Suprapubic skin (tissue), 4 donors: ENCODE data around the gene NUDT6. TPM values are rescaled to one million over a fixed set of nuclear protein-coding genes. Genes with fewer than 3 reads are reported as not detected.
A peak's percentile ranks its signal among the peaks of the same experiment; 100 is the strongest.

Experiments
- DNase-seq, 2 donors: peaks; one replicate each; pipeline ENCODE4 v3.0.0-alpha.2; 2019; ENCODE audit warnings: low spot score in 2 of 2
- H3K27ac ChIP-seq: fragments of 200-600 bp; sonication (generic); one replicate; pipeline ENCODE4 v1.5.1; 2019
- H3K27me3 ChIP-seq: fragments of 200-600 bp; sonication (generic); one replicate; pipeline ENCODE4 v1.5.1; 2019
- H3K36me3 ChIP-seq: fragments of 200-600 bp; sonication (generic); one replicate; pipeline ENCODE4 v1.5.1; 2019
- H3K4me1 ChIP-seq: fragments of 200-600 bp; sonication (generic); one replicate; pipeline ENCODE4 v1.5.1; 2019
- H3K4me3 ChIP-seq: fragments of 200-600 bp; sonication (generic); one replicate; pipeline ENCODE4 v1.5.1; 2019; ENCODE audit warnings: mild to moderate bottlenecking
- H3K9me3 ChIP-seq: fragments of 200-600 bp; sonication (generic); one replicate; pipeline ENCODE4 v1.5.1; 2019
- CTCF ChIP-seq, 2 donors: fragments of 200-600 bp in 1 of 2; fragments of 450-650 bp in 1 of 2; sonication (generic) in 1 of 2; IDR thresholded peaks; one replicate each; pipeline ENCODE4 v1.5.1; 2016 to 2019; ENCODE audit warnings: antibody characterized with exemption in 2 of 2, mild to moderate bottlenecking in 1 of 2, moderate library complexity in 1 of 2
- EP300 ChIP-seq: sonication (generic); formaldehyde crosslinking; IDR thresholded peaks from one replicate; pipeline ENCODE4 v1.6.1; 2017; ENCODE audit warnings: antibody characterized with exemption
- POLR2A ChIP-seq, 2 donors: fragments of 450-650 bp; IDR thresholded peaks; one replicate each; pipeline ENCODE4 v1.6.1; 2017; ENCODE audit warnings: antibody characterized with exemption in 2 of 2, mild to moderate bottlenecking in 2 of 2, moderate library complexity in 2 of 2
- POLR2AphosphoS5 ChIP-seq, 3 donors: sonication (generic); formaldehyde crosslinking; IDR thresholded peaks; one replicate each; pipeline ENCODE4 v1.6.1; 2017; ENCODE audit warnings: antibody characterized with exemption in 3 of 3
- WGBS: methylation state at CpG from one replicate; pipeline ENCODE4 v1.1.5; 2018; 5-methylcytosine and 5-hydroxymethylcytosine counted together
- total RNA-seq, 4 donors: library from RNA; depleted of rRNA; stranded (reverse); fragments of >200 nt; gene quantifications; one replicate each; pipeline ENCODE4 v1.1.0, GENCODE V29; 2016

The NUDT6 gene, protein sequence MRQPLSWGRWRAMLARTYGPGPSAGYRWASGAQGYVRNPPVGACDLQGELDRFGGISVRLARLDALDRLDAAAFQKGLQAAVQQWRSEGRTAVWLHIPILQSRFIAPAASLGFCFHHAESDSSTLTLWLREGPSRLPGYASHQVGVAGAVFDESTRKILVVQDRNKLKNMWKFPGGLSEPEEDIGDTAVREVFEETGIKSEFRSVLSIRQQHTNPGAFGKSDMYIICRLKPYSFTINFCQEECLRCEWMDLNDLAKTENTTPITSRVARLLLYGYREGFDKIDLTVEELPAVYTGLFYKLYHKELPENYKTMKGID
- 1 to 10 TPM; 5.3 to 8.1 (median 7.0) TPM for total RNA-seq

- Histone ChIP-seq H3K27me3 (no peaks in the 10 kb centered on the region), H3K4me1 (peaks cover 25% of the 10 kb centered on the region), H3K27ac (peak within 1 kb of the TSS; percentile 59), H3K36me3 (no peaks in the 10 kb centered on the region), H3K9me3 (no peaks in the 10 kb centered on the region), H3K4me3 (peak within 1 kb of the TSS; percentile 83)
- TF ChIP-seq POLR2AphosphoS5 (IDR thresholded peaks at IDR 0.05): no peak
- TF ChIP-seq EP300: no peak
- TF ChIP-seq CTCF (IDR thresholded peaks at IDR 0.05): no peak
- no peak for TF ChIP-seq POLR2A (IDR thresholded peaks at IDR 0.05)
- whole genome bisulfite sequencing: under 1% methylated on average over 23 of the region's 63 CpGs
- DNase-seq: peak; percentile 68 to 82
Measured at GRCh38 chr4:122921971-122922876, at the start of gene NUDT6. Gene NUDT6 (minus strand): TSS chr4:122922597. CDS start chr4:122922572, 25 bp downstream.

DNA sequence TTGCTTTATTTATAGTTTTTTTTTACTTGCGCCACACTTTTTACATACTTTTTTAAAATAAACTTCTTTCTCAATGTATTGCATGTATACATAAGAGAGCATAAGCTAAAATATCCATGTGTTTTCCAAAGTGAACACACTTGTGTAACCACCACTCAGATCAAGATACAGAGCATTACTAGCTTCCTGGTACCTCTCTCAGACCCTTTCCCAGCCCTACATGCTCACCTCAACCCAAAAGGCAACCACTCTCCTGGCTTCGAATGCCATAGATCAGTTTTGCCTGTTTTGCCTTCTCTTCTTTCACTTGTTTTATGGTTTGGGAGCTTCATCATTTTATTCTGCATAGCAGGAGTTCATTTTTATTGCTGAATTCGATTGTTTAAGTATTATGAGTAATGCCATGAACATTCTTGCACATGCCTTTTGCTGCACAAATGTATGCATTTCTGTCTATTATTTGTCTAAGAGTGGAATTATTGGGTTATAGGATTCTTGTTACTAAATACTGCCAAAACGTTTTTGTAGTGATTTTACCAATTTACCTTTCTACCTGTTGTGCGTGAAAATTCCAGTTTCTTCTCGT lies 45.9 kb upstream of the NUDT6 start:
- WGBS: 71% methylated on average over 6 of the region's 6 CpGs

GRCh38 chr4:122967231-122967630 lies 44.8 kb upstream of the NUDT6 start:
- no peak overlapping the region for H3K4me3 ChIP-seq
- 95% methylated on average over 3 of the region's 3 CpGs for WGBS
- no peaks in the 10 kb centered on the region for H3K27me3 ChIP-seq
- DNase-seq: no peak
- no peaks in the 10 kb centered on the region for H3K4me1 ChIP-seq
- peaks cover 7% of the 10 kb centered on the region for H3K36me3 ChIP-seq
- no peaks in the 10 kb centered on the region for H3K9me3 ChIP-seq
- H3K27ac ChIP-seq: no peak overlapping the region
- no peak for TF ChIP-seq POLR2A (IDR thresholded peaks at IDR 0.05)
- no peak for TF ChIP-seq CTCF (IDR thresholded peaks at IDR 0.05)
- no peak for TF ChIP-seq POLR2AphosphoS5 (IDR thresholded peaks at IDR 0.05)
- TF ChIP-seq EP300: no peak

More for the DNA sequence above, 45.9 kb upstream of the NUDT6 start:
- Histone ChIP-seq H3K4me1 (no peaks in the 10 kb centered on the region), H3K4me3 (no peak overlapping the region), H3K27me3 (no peaks in the 10 kb centered on the region), H3K9me3 (no peaks in the 10 kb centered on the region), H3K36me3 (peaks cover 7% of the 10 kb centered on the region), H3K27ac (no peak overlapping the region)
- no peak for DNase-seq
- TF ChIP-seq CTCF (IDR thresholded peaks at IDR 0.05): no peak
- TF ChIP-seq POLR2A (IDR thresholded peaks at IDR 0.05): no peak
- TF ChIP-seq EP300: no peak
- TF ChIP-seq POLR2AphosphoS5 (IDR thresholded peaks at IDR 0.05): no peak

DNA sequence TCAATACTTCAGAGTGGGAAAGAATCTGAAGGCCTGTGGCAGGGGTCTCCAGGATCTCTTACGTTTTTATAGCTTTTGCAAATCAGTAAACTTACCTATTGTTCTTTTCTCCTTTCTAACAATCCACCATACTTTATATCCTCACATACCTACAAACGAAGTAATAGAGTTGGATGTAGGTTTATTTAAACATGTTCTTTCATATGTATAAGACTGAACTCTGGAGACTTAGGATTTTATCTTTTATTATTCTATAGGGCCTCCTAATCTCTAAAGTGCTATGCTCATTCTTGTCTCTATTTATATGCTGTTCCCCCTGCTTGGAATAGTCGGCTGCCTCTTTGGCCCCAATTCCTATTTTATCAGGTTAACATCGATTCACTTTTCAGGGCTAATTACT lies 43.8 kb upstream of the NUDT6 start:
- H3K4me1 ChIP-seq: no peaks in the 10 kb centered on the region
- no peak overlapping the region for H3K4me3 ChIP-seq
- H3K27ac ChIP-seq: no peak overlapping the region
- TF ChIP-seq POLR2AphosphoS5 (IDR thresholded peaks at IDR 0.05): no peak
- TF ChIP-seq EP300: no peak
- TF ChIP-seq POLR2A (IDR thresholded peaks at IDR 0.05): no peak
- no peak for TF ChIP-seq CTCF (IDR thresholded peaks at IDR 0.05)
- 84% methylated on average over 4 of the region's 4 CpGs for WGBS
- peaks cover 7% of the 10 kb centered on the region for H3K36me3 ChIP-seq
- no peak for DNase-seq
- H3K9me3 ChIP-seq: no peaks in the 10 kb centered on the region
- H3K27me3 ChIP-seq: no peaks in the 10 kb centered on the region

DNA sequence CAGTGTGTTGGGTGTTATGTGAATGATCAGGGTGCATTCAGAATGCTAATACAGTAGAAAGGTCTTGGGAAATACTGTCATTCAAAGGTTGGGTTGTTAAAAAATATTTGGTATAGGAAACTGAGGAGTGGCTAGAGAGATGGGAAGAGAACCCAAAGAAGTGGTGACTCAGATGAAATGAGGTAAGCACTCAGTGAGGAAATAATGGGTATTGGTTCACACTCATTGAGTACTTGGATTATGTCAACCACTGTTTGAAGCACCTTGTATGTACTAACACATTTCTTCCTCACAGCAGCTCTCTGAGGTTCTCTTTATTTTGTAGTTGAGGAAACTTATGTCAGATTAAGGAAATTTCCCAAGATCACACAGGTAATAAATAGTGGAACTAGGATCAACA lies 40.8 kb upstream of the NUDT6 start:
- DNase-seq: no peak
- no peak overlapping the region for H3K27ac ChIP-seq
- TF ChIP-seq POLR2AphosphoS5 (IDR thresholded peaks at IDR 0.05) (no peak), POLR2A (IDR thresholded peaks at IDR 0.05) (no peak)
- no peak overlapping the region for H3K4me3 ChIP-seq
- H3K27me3 ChIP-seq: no peaks in the 10 kb centered on the region
- no peaks in the 10 kb centered on the region for H3K4me1 ChIP-seq
- H3K9me3 ChIP-seq: no peaks in the 10 kb centered on the region
- H3K36me3 ChIP-seq: no peaks in the 10 kb centered on the region
